Fibroblast of the aortic adventitia (primary cell): Measurements from ENCODE around the gene FAM78A. TPM values are rescaled to one million over a fixed set of nuclear protein-coding genes. Genes with fewer than 3 reads are reported as not detected.
"Not testable (repeated sequence)": the region's sequence is repeated elsewhere in the genome, so short reads cannot be mapped to it uniquely, and the experiment has no call there.

Experiments used
- DNase-seq: peaks from one replicate; pipeline ENCODE4 v3.0.0-alpha.2; 2010; ENCODE audit warnings: low read depth
- H3K4me3 ChIP-seq: 2 replicates; pipeline ENCODE4 v1.5.1; 2011; ENCODE audit warnings: low read depth, mild to moderate bottlenecking, control low read depth, low read length, moderate library complexity
- total RNA-seq: library from RNA; depleted of rRNA; stranded (reverse); fragments of >200 nt; gene quantifications from 2 replicates; pipeline ENCODE4 v1.2.3, GENCODE V29; 2012; ENCODE audit warnings: low replicate concordance
- TF ChIP-seq, protein P1 (sequence below): IDR thresholded peaks from 2 replicates; pipeline ENCODE4 v1.5.1; 2011; ENCODE audit warnings: mild to moderate bottlenecking, low read length, control low read depth, inconsistent platforms; ENCODE audit not compliant: insufficient read depth

Gene FAM78A
- total RNA-seq, 1 donor: 0.36 TPM

- DNase-seq: no peak
Measured at GRCh38 chr9:131272212-131272611, 4.1 kb downstream of the FAM78A start.

DNA sequence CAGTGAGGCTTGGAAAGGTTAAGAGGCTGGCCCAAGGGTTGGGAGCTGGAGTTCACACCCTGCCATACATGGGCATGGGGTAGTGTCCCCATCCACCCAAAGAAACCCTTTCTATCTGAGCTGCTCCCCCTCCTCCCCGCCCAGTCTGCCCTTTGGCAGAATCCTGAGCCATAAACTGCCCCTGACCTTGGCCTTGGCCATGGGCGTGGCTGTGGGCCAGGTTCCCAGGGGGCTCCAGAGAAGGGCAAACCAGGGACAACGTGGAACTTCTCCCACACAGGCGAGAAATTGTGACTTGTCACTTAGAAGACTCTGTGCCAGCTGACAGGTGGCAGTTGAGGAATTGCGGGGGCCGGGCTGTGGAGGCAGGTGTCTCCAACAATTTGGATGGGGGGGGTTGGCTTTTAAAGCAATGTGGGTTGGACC lies 4.8 kb downstream of the FAM78A start:
- H3K4me3 ChIP-seq: no peak overlapping the region
- TF ChIP-seq, protein P1, sequence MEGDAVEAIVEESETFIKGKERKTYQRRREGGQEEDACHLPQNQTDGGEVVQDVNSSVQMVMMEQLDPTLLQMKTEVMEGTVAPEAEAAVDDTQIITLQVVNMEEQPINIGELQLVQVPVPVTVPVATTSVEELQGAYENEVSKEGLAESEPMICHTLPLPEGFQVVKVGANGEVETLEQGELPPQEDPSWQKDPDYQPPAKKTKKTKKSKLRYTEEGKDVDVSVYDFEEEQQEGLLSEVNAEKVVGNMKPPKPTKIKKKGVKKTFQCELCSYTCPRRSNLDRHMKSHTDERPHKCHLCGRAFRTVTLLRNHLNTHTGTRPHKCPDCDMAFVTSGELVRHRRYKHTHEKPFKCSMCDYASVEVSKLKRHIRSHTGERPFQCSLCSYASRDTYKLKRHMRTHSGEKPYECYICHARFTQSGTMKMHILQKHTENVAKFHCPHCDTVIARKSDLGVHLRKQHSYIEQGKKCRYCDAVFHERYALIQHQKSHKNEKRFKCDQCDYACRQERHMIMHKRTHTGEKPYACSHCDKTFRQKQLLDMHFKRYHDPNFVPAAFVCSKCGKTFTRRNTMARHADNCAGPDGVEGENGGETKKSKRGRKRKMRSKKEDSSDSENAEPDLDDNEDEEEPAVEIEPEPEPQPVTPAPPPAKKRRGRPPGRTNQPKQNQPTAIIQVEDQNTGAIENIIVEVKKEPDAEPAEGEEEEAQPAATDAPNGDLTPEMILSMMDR: no peak
- no peak for DNase-seq

More at GRCh38 chr9:131272212-131272611, 4.1 kb downstream of the FAM78A start:
- H3K4me3 ChIP-seq: no peak overlapping the region
- TF ChIP-seq, protein P1: no peak

DNA sequence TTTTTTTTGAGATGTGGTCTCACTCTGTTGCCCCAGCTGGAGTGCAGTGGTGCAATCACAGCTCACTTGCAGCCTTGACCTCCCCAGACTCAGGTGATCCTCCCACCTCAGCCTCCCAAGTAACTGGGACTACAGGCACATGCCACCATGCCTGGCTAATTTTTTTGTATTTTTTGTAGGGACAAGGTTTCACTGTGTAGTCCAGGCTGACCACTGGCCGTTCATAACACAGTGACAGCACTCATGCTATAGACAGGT lies 5.4 kb downstream of the FAM78A start:
- H3K4me3 ChIP-seq, DNase-seq: not testable (repeated sequence)

- TF ChIP-seq, protein P1: no peak
- H3K4me3 ChIP-seq: no peak overlapping the region
- no peak for DNase-seq
Measured at GRCh38 chr9:131270171-131271015, 5.9 kb downstream of the FAM78A start.

DNA sequence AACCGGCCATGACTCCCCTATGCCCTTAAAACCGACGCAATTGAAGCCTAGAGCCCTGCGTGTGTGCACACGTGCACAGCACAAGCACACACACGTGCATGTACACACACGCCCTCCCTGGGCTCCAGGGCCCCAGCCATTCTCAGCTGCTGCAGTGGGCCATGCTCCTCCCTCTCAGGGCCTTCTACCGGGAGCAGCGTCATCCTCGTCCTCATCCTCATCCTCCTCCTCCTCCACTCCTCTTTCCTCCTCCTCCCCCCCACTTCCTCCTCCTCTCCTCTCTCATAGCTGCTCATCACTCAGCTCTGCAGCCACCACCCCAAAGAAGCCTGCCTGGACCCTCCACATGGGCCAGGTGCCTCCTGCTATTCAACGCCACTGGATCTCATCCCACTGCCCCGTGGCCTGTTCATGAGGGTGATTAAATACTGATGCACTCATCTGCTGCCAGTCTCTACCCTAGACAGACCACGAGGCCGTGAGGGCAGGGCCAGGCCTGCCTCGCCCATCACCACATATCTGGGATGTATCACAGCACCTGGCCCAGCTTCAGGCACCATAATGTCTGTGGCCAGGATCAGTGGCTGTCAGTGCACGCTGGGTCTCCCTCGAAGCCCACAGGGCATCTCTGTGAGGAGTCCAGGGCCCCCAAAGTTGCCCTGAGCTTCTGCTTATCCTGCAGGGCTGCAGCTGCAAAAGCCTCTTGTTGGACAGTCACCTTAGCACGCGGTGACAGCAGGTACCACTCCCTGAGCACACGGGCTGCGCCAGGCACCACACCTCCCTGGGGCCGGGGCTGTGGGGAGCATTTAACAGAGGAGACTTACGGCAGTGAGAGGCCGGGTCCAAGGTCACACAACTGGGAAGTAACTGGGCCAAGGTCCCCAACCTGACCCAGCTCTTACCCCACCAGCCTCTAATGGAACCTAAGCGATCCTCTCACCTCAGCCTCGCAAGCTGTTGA lies 9.8 kb downstream of the FAM78A start:
- TF ChIP-seq, protein P1: no peak
- no peak for DNase-seq
- no peak overlapping the region for H3K4me3 ChIP-seq

DNA sequence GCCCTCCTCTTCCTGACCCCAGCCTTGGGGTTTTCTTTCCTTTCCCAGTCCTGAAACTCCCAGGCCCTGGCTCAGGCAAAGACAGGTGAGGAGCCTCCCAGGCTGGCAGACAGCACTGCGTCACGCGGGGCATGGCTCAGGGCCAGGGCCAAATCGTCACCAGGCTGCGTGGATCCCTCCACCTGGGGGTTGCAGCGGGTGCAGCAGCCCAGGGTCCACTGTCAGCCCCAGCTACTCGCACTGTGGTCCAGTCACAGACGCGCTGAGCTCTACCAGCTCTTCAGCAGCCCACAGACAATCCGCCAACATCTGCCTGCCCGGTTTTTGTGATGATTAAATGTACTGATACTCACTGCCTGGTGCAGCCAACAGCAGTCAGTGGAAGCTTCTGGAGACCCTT lies 12.1 kb downstream of the FAM78A start:
- no peak overlapping the region for H3K4me3 ChIP-seq
- TF ChIP-seq, protein P1: no peak
- no peak for DNase-seq

DNA sequence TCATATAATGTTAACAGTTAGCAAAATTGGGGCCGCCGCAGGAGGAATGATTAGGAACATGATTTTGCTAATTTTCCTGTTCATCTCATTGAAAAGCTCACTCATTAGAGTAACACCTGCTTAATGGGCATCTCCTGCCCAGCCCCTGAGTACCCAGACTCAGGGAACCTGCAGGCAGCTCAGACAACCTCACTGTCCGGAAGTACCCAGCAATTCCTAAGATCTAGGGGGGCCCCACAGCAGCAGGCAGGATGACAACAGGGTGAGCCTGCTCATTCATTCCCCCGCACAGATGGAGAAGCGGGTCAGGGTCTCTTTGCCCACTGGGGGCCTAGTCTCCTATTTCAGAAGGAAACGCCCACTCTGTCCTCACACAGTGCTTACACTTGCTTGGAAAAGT lies 12.6 kb downstream of the FAM78A start:
- TF ChIP-seq, protein P1: no peak
- no peak for DNase-seq
- no peak overlapping the region for H3K4me3 ChIP-seq

DNA sequence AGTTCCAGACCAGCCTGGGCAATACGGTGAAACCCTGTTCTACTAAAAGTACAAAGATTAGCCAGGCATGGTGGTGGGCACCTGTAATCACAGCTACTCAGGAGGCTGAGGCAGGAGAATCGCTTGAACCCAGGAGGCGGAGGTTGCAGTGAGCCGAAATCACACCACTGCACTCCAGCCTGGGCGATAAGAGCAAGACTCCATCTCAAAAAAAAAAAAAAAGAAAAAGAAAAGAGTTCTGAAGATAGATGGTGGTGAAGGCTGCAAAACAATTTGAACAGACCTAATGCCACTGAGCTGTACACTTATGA lies 13.3 kb downstream of the FAM78A start:
- not testable (repeated sequence) for H3K4me3 ChIP-seq, DNase-seq
